Measurements from ENCODE around the gene WDSUB1. TPM values are rescaled to one million over a fixed set of nuclear protein-coding genes. Genes with fewer than 3 reads are reported as not detected.

The WDSUB1 gene
- total and polyA plus RNA-seq, 5 donors: 6.1 to 10.4 (median 9.5) TPM

DNA sequence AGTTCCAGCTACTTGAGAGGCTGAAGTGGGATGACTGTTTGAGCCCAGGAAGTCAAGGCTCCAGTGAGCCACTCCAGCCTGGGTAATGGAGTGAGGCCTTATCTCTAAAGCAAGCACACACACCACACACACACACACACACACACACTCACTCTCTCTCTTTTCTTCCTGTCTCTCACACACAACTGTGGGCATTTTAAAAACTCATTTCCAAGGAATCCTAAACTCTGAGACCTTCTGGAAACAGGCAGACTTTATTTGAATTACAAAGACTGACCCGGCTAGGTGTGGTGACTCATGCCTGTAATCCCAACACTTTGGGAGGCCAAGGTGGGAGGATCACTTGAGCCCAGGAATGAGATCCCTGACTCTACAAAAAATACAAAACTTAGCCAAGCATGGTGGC, 21.3 kb downstream of the WDSUB1 start:
- Histone ChIP-seq H3K4me1 (ENCODE audit: control insufficient read depth, insufficient read depth, low read length) (no peaks in the 10 kb centered on the region), H3K27ac (ENCODE audit: low read length) (no peak overlapping the region), H3K27me3 (ENCODE audit: control insufficient read depth, insufficient read depth) (no peaks in the 10 kb centered on the region), H3K9me3 (ENCODE audit: control insufficient read depth, low read length) (no peaks in the 10 kb centered on the region), H3K4me3 (ENCODE audit: low read length) (no peak overlapping the region)
- no peak for DNase-seq
- WGBS: 84% methylated on average over 1 of the region's 1 CpG
- intact Hi-C loops (cut with DNase I): no loop called here
- peak in 1 of 2 donors; percentile 45 for ATAC-seq

DNA sequence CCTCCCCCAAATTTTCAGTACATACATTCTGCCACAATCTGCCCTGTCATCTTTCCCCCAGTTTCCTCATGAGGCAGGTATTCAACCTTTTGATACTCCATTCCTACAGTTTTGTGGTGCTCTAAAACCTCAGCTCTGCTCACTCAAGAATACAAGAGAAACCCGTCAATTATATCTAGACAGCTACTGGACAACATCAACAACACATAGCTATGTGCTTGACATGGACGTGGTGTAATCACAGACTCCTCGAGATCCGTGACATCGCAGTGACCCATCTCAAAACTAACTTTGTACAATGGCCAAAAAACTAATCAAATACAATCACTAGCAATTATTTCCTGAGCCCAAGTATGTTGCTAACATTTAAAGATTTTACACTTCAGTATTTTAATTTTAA, 23.6 kb downstream of the WDSUB1 start:
- DNase-seq: no peak
- Histone ChIP-seq H3K4me1 (ENCODE audit: control insufficient read depth, insufficient read depth, low read length) (no peaks in the 10 kb centered on the region), H3K27me3 (ENCODE audit: control insufficient read depth, insufficient read depth) (no peaks in the 10 kb centered on the region), H3K9me3 (ENCODE audit: control insufficient read depth, low read length) (no peaks in the 10 kb centered on the region), H3K27ac (ENCODE audit: low read length) (no peak overlapping the region), H3K4me3 (ENCODE audit: low read length) (no peak overlapping the region)
- intact Hi-C loops (cut with DNase I): no loop called here
- ATAC-seq: peak; percentile 79 to 90
- WGBS: 51% methylated on average over 5 of the region's 5 CpGs

DNA sequence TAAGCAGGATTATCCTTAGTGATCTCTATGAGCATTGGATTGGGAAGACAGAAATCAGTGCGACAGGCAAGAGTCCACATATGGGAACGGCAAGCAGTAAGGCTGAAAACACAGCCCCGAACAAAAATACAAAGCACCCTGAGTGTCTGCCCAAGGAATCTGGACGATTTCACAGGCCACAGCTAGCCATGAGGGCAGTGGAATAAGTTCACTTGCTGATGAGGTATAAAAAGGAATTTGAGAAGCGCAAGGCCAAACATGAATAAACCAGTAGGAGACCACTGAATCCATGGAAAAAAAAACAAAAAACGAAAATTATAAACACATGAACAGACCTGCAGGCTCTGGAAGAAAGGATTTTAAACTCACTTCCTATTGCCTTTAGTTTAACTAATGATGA, 24.3 kb downstream of the WDSUB1 start:
- ATAC-seq (no peak), DNase-seq (no peak)
- H3K27me3 ChIP-seq (ENCODE audit: control insufficient read depth, insufficient read depth): no peaks in the 10 kb centered on the region
- H3K4me1 ChIP-seq (ENCODE audit: control insufficient read depth, insufficient read depth, low read length): no peaks in the 10 kb centered on the region
- WGBS: 81% methylated on average over 6 of the region's 6 CpGs
- no peaks in the 10 kb centered on the region for H3K9me3 ChIP-seq (ENCODE audit: control insufficient read depth, low read length)
- intact Hi-C loops (cut with DNase I): no loop called here
- H3K27ac ChIP-seq (ENCODE audit: low read length): no peak overlapping the region
- no peak overlapping the region for H3K4me3 ChIP-seq (ENCODE audit: low read length)

DNA sequence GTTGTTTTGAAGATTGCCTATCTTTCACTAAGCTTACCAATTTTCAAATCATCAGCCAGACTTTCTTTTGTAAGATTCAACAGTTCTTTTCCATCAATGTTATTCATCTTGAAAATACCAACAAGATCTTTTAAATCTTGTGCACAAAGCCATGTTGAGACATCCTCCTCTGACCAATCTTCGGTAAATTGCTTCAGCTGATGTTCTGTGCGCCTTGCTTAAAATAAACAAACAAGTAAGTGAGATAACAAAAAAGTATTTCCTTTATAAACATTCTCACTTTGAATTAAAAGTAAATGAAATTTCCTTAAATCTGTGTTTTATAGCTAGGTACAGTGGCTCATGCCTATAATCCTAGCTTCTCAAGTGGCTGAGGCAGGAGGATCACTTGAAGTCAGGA, 30.3 kb downstream of the WDSUB1 start:
- H3K27ac ChIP-seq (ENCODE audit: low read length): no peak overlapping the region
- ATAC-seq: no peak
- WGBS: 63% methylated on average over 2 of the region's 2 CpGs

DNA sequence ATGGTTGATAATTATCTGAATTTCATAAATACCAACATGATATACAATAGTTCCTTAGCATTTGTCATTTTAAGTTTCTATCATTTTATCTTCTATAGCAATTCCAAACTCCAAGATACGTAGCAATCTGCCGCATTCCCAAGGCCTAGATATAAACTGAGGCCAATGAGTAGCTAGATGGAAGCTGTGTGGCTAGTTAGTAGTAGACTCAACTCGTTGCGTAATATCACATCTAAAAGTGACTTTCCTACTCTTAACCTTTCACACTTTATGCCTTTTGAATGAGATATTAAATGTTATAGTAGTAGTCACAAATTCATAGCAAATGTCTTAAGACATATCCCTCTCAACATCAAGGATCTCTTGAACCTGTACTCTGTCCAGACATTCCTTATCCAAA, 33.6 kb downstream of the WDSUB1 start:
- Histone ChIP-seq H3K27ac (ENCODE audit: low read length) (no peak overlapping the region), H3K27me3 (ENCODE audit: control insufficient read depth, insufficient read depth) (no peaks in the 10 kb centered on the region), H3K4me1 (ENCODE audit: control insufficient read depth, insufficient read depth, low read length) (peaks cover 3% of the 10 kb centered on the region), H3K4me3 (ENCODE audit: low read length) (no peak overlapping the region), H3K9me3 (ENCODE audit: control insufficient read depth, low read length) (no peaks in the 10 kb centered on the region)
- 95% methylated on average over 4 of the region's 4 CpGs for WGBS
- no peak for DNase-seq
- intact Hi-C loops (cut with DNase I): no loop called here
- ATAC-seq: no peak

More for the DNA sequence above, 30.3 kb downstream of the WDSUB1 start:
- no peaks in the 10 kb centered on the region for H3K9me3 ChIP-seq (ENCODE audit: control insufficient read depth, low read length)
- intact Hi-C loops (cut with DNase I): no loop called here
- no peaks in the 10 kb centered on the region for H3K27me3 ChIP-seq (ENCODE audit: control insufficient read depth, insufficient read depth)
- no peak for DNase-seq
- H3K4me3 ChIP-seq (ENCODE audit: low read length): no peak overlapping the region
- H3K4me1 ChIP-seq (ENCODE audit: control insufficient read depth, insufficient read depth, low read length): no peaks in the 10 kb centered on the region

DNA sequence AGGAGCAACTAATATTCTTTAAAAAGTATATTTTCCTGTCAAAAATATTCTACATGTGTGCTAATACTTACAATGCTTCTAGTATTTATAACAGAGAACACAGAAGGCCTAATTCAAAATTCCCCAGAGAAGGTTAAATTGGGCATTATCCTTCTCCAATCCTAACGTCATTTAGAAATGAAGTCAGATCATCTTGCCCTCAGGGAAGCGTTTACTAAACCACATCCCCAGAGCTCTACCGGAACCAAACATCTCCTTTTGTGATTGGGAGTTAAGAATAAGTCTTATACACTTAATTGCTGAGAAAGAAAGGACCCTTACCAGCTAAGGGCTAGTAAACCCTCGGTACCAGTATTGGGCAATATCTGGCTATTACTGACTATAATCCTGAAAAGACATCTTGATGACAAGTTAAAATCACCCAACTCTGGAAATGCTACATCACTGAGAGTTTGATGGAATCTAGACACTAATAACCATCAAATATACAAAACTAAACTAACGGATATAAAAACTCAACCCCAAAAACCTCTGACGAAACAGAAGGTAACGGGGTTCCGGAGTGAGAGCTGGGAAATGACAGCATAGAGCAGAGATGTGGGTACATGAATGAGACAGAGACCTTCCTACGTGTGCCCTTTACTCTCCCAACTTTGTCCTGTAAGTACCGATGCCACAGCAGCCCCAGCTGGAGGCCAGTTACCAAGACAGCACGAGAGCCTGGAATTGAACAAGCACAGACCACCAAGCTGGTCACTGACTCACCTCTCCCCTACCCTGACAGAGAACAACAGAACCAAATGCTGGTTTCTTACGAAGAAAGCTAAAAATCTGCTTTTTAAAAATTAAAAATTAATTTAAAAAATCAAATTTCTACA, 35.0 kb downstream of the WDSUB1 start:
- DNase-seq (no peak), ATAC-seq (no peak)
- Histone ChIP-seq H3K27me3 (ENCODE audit: control insufficient read depth, insufficient read depth) (no peaks in the 10 kb centered on the region), H3K27ac (ENCODE audit: low read length) (no peak overlapping the region), H3K9me3 (ENCODE audit: control insufficient read depth, low read length) (no peaks in the 10 kb centered on the region), H3K4me3 (ENCODE audit: low read length) (no peak overlapping the region), H3K4me1 (ENCODE audit: control insufficient read depth, insufficient read depth, low read length) (peaks cover 3% of the 10 kb centered on the region)
- intact Hi-C loops (cut with DNase I): no loop called here
- 78% methylated on average over 12 of the region's 12 CpGs for WGBS

DNA sequence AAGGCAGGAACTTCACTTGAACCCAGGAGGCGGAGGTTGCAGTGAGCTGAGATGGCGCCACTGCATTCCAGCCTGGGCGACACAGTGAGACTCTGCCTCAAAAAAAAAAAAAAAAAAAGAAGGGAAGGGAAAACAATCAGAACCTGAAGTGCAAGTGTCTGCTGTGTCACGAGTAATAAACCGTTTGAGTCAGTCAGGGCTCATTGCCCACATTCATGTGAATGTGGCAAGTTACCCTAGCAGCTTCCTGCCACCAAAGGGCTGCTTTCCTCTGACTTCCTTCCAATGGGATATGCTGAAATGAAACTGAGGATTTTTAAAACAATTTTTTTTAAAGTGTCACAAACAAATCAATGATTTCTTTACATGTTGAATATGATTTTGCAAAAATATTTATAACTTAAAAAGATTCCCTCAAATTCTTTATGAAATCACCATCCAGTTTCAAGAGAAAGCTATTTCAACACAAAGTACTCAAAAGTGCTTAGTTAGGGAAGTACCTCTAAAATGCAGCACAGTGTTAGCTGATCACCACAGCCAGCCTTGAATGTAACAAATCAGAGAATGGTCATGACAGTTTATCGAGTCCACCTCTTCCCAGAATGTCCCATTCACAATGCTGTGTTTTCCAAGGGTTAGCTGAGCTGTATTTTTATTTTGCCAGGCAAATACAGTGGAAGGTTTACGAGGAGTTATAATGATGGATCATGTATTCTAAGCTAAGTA, 36.4 kb downstream of the WDSUB1 start:
- DNase-seq (peak; percentile 54 to 58 (median 57)), ATAC-seq (peak; percentile 86 to 88)
- no peaks in the 10 kb centered on the region for H3K27me3 ChIP-seq (ENCODE audit: control insufficient read depth, insufficient read depth)
- no peaks in the 10 kb centered on the region for H3K9me3 ChIP-seq (ENCODE audit: control insufficient read depth, low read length)
- peak overlapping the region; percentile 93 for H3K27ac ChIP-seq (ENCODE audit: low read length)
- H3K4me1 ChIP-seq (ENCODE audit: control insufficient read depth, insufficient read depth, low read length): peaks cover 3% of the 10 kb centered on the region
- H3K4me3 ChIP-seq (ENCODE audit: low read length): peak overlapping the region; percentile 5
- 36% methylated on average over 7 of the region's 7 CpGs for WGBS
- intact Hi-C loops (cut with DNase I): no loop called here

DNA sequence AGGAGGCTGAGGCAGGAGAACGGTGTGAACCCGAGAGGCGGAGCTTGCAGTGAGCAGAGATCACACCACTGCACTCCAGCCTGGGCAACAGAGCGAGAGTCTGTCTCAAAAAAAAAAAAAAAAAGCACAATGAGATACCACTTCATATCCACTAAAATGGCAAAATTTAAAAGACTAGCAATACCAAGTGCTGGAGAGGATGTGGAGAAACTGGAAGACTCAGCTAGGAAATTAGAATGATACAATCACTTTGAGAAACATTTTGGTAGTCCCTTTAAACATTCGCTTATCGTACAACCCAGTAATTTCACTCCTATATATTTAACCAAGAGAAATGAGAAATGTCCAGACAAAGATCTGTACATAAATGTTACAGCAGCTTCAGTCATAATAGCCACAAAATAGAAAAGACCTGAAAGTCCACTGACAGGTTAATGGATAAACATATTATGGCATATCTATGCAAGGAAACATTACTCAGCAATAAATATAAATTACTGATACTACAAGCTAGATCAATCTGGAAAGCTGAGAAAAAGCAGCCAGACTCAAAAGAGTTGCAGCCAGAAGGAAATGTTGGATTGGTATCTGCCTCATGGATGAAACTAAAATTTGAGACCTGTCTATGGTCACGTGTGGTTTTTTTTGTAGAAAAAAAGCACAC, 40.0 kb downstream of the WDSUB1 start:
- H3K27ac ChIP-seq (ENCODE audit: low read length): no peak overlapping the region
- peaks cover 3% of the 10 kb centered on the region for H3K4me1 ChIP-seq (ENCODE audit: control insufficient read depth, insufficient read depth, low read length)
- intact Hi-C loops (cut with DNase I): no loop called here
- no peaks in the 10 kb centered on the region for H3K27me3 ChIP-seq (ENCODE audit: control insufficient read depth, insufficient read depth)
- 95% methylated on average over 7 of the region's 7 CpGs for WGBS
- no peaks in the 10 kb centered on the region for H3K9me3 ChIP-seq (ENCODE audit: control insufficient read depth, low read length)
- no peak for DNase-seq
- no peak overlapping the region for H3K4me3 ChIP-seq (ENCODE audit: low read length)
- ATAC-seq: no peak

DNA sequence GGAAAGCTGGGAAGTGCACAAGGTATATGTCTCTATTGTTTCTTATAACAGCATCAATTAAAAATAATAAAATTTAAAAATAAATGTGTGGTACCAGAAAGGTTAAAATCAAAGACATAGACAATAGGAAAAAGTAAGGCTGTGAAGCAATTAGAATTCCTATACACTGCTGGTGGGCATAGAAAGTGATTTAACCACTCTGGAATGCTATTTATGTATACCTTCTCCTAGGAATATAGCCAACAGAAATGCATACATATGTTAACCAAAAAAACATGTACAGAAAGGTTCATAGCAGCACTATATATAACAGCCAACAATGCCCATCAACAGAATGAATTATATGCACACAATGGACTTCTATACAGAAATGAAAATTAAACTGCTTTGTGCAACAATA, 43.0 kb downstream of the WDSUB1 start:
- ATAC-seq: no peak
- intact Hi-C loops (cut with DNase I): no loop called here
- Histone ChIP-seq H3K4me1 (ENCODE audit: control insufficient read depth, insufficient read depth, low read length) (no peaks in the 10 kb centered on the region), H3K9me3 (ENCODE audit: control insufficient read depth, low read length) (no peaks in the 10 kb centered on the region), H3K4me3 (ENCODE audit: low read length) (no peak overlapping the region), H3K27me3 (ENCODE audit: control insufficient read depth, insufficient read depth) (no peaks in the 10 kb centered on the region), H3K27ac (ENCODE audit: low read length) (no peak overlapping the region)
- no peak for DNase-seq

DNA sequence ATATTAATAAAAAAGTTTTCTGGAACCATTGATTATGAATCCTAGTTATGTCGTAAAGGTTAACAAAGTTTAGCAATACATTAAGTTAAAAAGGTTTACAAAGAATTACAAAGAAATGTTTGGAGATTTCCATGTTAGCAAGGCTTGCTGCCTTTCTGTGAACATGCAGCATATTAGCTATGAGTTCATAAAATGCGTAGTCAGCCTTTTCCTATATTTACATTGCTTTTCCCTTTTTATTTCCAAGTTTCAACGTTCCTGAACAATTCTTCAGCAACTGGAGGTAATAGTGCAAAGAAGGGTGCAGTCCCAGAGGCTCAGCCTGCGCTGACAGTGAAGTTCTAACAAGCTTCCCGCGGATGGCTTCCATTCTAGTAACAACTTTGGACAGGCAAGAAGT, 51.6 kb downstream of the WDSUB1 start:
- H3K27me3 ChIP-seq (ENCODE audit: control insufficient read depth, insufficient read depth): no peaks in the 10 kb centered on the region
- no peak overlapping the region for H3K27ac ChIP-seq (ENCODE audit: low read length)
- no peak overlapping the region for H3K4me3 ChIP-seq (ENCODE audit: low read length)
- no peaks in the 10 kb centered on the region for H3K9me3 ChIP-seq (ENCODE audit: control insufficient read depth, low read length)
- ATAC-seq (no peak), DNase-seq (no peak)
- 92% methylated on average over 6 of the region's 6 CpGs for WGBS
- H3K4me1 ChIP-seq (ENCODE audit: control insufficient read depth, insufficient read depth, low read length): no peaks in the 10 kb centered on the region
- intact Hi-C loops (cut with DNase I): no loop called here

Measured in right cardiac atrium (tissue), 5 donors.